HFF-Myc (cell line): ENCODE data around the gene ATP13A2.

Experiments used
- DNase-seq: peaks from one replicate; pipeline ENCODE4 v3.0.0-alpha.2; 2011; ENCODE audit warnings: low read depth; ENCODE audit errors: extremely low read depth
- H3K4me3 ChIP-seq: replicated peaks from 2 replicates; pipeline ENCODE4 v1.5.1; 2011; ENCODE audit warnings: low read depth, mild to moderate bottlenecking, control low read depth, low read length
- TF ChIP-seq, protein P1 (sequence below): IDR thresholded peaks from 2 replicates; pipeline ENCODE4 v1.5.1; 2012; ENCODE audit warnings: mild to moderate bottlenecking, low read depth, low read length, control low read depth; ENCODE audit errors: missing control alignments

ATP13A2 gene

DNA sequence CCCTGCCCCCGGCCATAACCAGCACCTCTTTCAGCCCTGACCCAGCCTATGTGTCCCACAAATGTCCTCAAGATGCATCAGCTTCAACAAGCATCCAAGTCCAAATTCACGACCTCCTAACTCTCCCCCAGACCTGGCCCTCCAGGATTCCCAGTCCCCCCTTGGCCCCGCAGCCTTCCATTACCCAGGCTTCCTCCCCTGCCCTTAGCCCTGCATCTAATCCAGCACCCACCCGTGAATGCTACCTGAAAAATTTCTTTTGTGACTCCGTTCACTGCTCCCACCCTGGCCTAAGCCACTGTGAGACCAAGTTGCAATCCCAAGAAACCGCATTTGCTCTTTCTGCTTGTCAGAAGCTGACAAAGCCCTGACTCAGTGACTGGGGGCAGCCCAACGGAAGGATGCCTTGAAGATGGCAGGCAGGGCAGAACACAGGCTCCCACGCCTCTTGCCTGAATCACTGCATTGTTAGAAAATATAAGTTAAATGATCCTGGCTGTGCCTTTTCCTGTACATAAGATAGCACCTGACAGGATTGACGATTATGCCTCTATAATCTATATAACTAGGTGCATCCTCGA is 30.4 kb downstream of the ATP13A2 start:
- no peak overlapping the region for H3K4me3 ChIP-seq
- DNase-seq: no peak
- TF ChIP-seq, protein P1, sequence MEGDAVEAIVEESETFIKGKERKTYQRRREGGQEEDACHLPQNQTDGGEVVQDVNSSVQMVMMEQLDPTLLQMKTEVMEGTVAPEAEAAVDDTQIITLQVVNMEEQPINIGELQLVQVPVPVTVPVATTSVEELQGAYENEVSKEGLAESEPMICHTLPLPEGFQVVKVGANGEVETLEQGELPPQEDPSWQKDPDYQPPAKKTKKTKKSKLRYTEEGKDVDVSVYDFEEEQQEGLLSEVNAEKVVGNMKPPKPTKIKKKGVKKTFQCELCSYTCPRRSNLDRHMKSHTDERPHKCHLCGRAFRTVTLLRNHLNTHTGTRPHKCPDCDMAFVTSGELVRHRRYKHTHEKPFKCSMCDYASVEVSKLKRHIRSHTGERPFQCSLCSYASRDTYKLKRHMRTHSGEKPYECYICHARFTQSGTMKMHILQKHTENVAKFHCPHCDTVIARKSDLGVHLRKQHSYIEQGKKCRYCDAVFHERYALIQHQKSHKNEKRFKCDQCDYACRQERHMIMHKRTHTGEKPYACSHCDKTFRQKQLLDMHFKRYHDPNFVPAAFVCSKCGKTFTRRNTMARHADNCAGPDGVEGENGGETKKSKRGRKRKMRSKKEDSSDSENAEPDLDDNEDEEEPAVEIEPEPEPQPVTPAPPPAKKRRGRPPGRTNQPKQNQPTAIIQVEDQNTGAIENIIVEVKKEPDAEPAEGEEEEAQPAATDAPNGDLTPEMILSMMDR: no peak

DNA sequence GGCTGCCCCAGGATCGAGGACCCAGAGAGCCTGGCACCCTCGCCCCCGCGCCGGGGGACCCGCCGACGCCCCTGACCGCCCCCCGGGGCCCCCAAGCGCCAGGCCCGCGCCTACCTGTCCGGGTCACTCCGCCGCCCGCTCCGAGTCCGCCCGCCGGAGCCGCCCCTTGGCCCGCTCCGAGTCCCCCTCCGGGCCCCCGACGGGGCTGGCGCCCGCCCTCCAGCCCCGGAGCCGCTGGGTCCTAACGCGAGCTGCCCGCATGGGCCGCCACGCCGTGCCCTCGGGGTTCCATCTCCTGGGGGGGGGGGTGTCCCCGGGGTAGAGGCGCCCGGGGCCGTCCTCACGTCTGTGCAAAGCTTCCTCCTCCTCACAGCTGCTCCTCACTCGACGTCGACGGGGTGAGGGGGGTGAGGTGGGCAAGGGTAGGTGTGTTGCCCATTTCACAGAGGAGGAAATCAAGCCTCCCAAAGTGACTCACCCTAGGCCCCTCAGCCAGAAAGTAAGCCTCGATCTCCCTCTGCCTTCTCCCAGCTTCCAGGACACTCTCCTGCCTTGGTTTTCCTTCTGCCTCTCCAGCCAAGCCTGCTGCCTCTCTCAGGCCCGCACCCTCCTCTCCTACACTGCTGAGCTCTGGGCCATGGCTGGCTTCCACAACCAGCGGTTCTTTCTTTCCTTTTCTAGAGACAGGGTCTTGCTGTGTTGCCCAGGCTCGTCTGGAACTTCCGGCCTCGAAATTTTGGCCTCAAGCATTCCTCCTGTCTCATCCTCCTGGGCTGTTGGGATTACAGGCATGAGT is 31.1 kb downstream of the ATP13A2 start, which contains the start of gene MFAP2:
MFAP2 (minus strand) TSS at position 148 of the 796 bp plus-strand sequence. CDS start 2,347 bp downstream, outside the sequence.
- H3K4me3 ChIP-seq: peak within 1 kb of the TSS; percentile 56
- TF ChIP-seq, protein P1: no peak
- DNase-seq: no peak

DNA sequence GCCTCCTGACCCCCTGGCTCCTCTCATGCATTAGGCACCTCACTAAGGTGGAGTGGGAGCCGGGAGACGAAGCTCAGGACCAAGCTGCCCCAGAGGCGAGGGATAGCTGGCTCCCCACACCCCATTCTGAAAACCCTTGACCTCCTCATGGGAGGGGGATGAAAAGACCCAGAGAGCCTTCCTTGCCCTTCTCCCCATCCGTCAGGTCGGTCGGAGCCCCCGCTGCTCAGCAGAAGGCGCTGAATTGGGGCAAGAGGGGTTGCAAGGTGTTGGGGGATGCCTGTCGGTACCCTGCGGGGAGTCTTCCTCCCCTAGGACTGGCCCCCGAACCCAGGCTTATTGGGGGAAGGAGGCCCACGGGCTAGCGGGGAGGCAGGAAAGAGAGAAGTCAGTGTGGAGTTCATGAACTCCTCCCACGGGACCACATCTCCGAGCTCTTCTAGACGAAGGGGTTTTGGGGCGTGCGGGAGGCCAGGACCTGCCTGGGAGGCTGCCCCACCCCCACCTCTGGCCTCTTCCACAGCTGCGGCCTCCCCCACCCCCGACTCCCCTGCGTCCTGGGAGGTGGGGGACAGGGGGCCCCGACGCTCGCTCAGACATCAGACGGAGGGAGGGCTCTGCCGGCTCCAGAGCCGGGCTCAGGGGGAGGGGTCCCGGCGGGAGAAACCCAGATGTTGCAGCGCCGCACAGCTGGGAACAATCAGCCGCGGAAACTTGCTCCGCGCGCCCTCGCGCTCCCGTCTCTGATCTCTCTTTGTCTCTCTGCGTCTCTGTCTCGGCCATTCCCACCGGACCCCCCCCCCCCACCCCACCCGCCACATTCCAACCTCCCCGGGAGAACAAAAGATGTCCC is 32.0 kb downstream of the ATP13A2 start:
- TF ChIP-seq, protein P1: no peak
- DNase-seq: no peak
- peak overlapping the region; percentile 56 for H3K4me3 ChIP-seq

DNA sequence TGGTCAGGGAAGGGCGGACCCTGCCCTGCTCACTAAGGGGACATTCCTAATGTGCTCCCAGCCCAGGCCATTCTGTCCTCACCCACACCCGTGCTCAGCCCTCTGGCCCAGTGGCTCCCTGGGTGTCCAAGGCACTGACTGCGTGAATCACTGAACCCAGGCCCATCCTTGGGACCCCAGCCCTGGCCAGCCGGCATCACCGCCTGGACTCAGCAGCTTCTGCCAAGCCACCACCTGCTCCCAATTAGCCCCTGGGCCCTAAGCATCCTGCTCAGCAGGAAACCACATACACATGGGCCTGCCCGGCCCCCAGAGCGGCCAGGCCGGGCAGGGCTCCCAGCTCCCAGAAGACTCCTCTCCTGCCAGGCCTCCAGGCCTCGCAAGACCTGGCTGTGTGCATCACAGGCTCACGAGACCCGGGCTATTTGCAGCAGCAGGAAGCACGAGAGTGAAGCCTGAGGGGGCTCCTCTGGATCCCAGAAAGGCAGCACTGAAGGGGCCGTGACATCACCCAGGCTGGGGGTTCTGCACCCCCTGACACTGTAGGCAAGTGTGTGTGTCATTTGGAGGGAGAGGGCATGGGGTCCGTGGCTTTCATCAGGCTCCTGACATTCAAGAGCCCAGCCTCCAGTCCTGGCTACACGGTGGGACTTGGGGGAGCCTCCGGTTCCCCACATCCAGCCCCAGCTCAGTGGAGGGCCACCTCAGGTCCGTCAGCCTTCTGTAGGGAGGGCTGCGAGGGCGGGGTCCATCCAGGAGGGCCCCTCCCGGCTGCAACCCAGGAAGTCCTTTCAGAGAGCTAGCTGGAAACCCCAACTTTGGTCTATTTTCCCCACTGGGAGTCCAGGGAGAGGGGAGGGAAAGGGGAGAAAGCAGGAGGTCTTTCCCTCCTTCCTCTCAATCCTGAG is 32.9 kb downstream of the ATP13A2 start:
- H3K4me3 ChIP-seq: peak overlapping the region; percentile 56
- peak; percentile 86 for DNase-seq
- TF ChIP-seq, protein P1: no peak

DNA sequence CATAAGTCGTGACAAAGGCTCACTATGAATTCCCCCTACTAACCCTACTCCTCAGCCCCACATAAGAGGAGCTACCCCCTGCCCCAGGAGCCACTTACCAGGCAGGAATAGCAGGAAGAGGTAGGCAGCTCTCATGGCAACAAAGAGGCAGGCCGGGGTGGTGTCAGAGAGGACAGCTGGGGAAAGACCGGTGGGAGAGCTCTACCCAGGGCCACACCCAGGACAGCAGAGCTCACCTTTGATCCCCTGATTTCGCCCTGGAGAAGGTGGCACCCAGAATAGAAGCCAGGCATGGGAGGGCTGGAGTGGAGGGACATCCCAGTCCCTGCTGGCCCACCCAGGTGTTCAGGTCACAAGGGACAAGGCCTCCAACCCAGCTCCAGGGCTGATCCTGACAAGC is 33.6 kb downstream of the ATP13A2 start:
- peak overlapping the region; percentile 56 for H3K4me3 ChIP-seq
- DNase-seq: no peak
- TF ChIP-seq, protein P1: no peak

DNA sequence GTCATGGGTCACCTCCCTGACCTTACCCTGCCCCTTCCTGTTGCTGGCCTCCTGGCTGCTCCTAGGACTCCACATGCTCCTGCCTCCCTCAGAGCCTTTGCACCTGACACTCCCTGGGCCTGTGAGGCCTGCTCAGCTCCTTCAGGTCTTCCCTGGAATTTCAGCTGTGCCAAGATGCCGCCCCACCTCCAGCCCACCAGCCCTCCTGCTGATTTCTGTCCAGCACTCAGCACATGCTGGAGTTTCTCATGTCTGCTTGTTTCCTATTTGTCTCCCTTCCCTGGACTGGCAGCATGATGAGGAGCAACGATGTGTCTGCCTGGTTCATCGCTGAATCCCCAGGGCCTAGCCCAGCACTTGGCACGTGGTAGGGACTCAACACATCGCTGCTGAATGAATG is 34.4 kb downstream of the ATP13A2 start:
- DNase-seq: no peak
- no peak overlapping the region for H3K4me3 ChIP-seq
- TF ChIP-seq, protein P1: no peak
